Stimulated activated CD8-positive, alpha-beta memory T cell treated with anti-CD3 and anti-CD28 coated beads, Interleukin-7, amount 100 ng/mL, for 24 hours (primary cell): ENCODE data around the gene MT1HL1.
"Not testable (repeated sequence)": the region's sequence is repeated elsewhere in the genome, so short reads cannot be mapped to it uniquely, and the experiment has no call there.

Experiments
- DNase-seq: peaks from one replicate; pipeline ENCODE4 v3.0.0-alpha.2; 2020; ENCODE audit warnings: low read depth

MT1HL1 gene

DNA sequence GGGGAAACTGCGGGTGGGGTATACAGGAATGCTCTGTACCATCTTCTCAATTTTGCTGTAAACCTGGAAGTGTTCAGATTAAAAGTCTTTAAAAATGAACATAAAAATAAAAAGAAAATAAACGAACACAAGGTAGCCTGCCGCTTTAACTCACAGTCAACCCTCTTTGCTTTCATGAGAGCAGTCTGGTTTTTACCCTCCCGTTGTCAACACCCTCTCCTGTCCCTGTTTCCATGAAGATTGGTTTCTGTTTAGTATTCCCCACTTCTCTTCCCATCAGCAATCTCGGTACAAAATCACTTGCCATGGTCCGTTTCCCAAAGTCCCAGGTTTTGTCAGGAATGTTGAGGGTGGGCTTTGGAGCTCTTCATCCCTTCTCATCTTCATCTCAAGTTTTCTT, 28.8 kb downstream of the MT1HL1 start:
- no peak for DNase-seq

GRCh38 chr1:236974025-236974424, 30.2 kb downstream of the MT1HL1 start:
- DNase-seq = not testable (repeated sequence)

DNA sequence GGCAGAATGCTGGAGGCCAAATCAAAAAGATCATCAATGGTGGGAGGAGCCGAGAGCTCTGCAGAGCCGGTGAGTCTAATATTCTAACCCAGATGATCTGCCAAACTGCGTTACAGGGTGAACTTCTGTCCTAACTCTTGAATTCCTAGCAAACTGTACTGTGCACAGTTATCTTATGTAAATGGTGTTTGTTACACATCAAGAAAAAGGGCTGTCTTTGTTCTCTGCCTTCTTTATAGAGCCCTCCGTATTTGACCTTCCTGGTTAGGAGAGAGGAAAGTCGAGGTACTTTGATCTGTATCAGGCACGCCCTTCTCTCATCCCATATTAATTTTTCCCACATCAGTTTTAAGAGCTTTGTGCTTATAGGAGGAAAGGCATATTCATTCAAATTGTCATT, 37.6 kb downstream of the MT1HL1 start:
- no peak for DNase-seq

- no peak for DNase-seq
Observed at GRCh38 chr1:236963920-236964319, 40.3 kb downstream of the MT1HL1 start.

DNA sequence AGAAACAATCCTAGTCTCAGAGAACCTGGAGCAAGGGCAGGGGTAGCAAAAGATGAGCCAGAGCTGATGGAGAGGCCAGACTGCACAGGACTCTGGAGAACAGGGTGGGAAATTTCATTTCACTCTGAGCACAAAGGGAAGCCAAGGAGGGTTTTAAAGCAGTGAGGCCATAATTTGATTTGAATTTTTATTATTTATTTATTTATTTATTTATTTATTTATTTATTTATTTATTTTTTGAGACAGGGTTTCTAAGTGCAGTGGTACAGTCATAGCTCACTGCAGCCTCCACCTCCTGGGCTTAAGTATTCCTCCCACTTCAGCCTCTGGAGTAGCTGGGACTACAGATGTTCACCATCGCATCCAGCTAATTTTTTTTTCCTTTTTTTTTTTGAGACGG, 45.1 kb downstream of the MT1HL1 start:
- DNase-seq = no peak

DNA sequence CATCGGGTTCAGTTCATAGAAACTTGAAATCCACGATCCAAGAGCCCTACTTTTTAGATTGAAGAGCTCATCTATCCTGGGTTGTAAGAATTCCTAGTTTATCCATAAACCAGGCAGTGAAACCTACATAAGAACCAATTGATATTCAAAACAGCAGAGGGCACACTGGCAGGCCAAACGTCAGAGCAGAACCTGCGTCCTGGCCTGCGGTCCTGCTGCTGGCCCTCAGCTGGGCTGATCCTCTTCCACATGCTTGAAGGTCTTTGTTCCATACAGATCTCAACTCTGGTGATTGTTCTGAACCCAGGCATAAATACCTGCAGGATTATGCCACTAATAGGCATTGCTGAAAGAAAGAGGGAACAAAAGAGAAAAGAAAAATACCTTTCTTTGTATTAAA, 47.0 kb downstream of the MT1HL1 start:
- no peak for DNase-seq
